NCI-H2107 (cell line): ENCODE results near the gene MAST2.
"Not testable (repeated sequence)": the region's sequence is repeated elsewhere in the genome, so short reads cannot be mapped to it uniquely, and the experiment has no call there.

ENCODE experiments used
- DNase-seq: peaks from one replicate; lab custom pipeline; 2025; lab: John Stamatoyannopoulos, UW

MAST2 gene

DNA sequence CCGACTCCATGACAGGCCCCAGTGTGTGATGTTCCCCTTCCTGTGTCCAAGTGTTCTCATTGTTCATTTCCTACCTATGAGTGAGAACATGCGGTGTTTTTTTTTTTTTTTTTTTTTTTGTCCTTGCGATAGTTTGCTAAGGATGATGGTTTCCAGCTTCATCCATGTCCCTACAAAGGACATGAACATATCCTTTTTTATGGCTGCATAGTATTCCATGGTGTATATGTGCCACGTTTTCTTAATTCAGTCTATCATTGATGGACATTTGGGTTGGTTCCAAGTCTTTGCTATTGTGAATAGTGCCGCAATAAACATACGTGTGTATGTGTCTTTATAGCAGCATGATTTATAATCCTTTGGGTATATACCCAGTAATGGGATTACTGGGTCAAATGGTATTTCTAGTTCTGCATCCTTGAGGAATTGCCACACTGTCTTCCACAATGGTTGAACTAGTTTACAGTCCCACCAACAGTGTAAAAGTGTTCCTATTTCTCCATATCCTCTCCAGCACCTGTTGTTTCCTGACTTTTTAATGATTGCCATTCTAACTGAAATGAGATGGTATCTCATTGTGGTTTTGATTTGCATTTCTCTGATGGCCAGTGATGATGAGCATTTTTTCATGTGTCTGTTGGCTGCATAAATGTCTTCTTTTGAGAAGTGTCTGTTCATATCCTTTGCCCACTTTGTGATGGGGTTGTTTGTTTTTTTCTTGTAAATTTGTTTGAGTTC, 54.5 kb downstream of the MAST2 start:
- DNase-seq = not testable (repeated sequence)

DNA sequence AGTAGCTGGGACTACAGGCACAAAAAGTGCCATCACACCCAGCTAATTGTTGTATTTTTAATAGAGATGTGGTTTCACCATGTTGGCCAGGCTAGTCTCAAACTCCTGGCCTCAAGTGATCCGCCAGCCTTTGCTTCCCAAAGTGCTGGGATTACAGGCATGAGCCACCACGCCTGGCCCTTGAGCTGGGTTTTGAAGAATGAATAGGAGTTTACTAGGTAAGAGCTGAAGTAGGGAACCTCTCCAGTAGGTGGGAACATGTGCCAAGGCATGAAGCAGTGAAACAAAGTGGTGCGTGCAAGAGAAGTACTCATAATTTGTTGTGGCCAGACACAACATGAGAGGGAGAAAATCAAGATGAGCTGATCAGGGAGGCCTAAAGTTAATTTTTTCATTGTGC, 55.8 kb downstream of the MAST2 start:
- no peak for DNase-seq

DNA sequence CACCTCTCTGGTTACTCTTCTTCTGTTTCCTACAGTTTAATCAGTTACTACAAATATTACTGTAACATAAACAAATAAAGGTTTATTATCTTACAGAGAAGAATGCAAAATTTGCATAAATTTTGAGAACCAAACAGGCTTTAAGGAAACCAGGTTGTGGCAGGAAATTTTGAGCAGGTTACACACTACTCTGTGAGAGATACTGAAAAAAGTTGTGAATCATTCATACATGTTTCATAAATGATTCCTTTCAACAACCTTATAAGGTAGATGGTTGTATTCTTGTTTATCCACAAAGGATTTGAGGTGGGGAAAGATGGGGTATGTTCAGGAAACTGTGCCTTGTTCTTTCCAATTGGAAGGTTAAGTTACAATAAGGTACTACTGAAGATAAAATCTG, 58.6 kb downstream of the MAST2 start:
- no peak for DNase-seq

DNA sequence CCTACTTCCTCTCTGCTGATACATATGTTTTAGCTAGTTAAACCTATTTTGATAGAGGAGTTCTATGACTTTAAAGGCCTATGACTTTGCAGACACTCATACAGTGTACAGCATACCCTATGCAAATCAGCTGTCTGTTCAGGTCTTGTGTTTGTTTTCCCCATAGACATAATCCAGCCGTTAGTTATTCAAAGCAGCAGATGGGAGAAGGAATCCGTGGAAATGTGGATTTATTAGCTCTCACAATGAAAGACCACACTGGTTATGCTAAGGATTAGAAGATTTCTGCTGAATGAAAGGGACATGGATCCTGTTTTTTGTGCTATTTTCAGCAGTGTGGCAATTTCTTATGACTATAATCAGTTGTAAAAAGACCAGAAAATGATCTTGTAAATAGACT, 59.8 kb downstream of the MAST2 start:
- DNase-seq = no peak

DNA sequence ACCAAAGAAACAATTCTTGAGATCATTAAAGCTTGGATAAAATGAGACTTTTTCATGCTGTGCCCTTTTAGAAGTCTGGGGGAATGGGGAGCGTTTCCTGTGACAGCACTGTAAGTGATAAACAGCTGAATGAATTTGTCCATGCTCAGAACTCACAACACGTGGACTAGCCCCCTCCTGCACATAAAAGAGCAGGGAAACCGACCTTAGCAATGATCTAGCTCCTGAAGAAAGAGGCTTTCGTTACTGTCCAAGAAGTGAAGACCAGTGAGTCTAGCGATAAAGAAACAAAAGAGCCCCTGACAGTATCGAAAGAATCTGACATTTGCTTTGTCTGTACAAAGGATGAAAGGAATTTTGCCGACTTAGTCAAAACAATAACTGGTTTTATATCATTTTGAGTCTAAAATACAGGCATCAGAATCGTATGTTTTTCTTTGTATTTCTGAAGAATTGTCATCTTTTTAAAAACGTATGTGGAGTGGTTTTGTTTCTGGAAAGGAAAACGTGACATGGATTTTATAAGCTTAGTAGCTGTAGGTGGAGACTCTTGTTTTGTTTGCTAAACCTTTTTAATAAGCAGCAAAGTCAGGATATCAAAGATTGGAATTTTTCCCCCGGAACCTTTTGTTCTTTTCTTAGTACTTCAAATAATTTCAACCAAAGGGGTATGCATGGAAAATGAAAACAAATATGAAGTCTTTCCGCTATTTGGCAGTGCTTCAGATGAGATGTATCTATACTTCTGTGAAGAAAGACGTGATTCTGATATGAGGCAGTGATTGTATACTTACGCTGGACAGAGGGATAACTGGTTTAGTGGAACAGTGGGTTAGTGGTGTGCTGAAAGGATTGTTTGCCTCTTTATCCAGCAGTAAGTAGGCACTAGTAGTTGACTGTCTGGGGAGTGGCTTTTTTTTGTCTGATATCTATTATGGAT, 61.0 kb downstream of the MAST2 start:
- no peak for DNase-seq

DNA sequence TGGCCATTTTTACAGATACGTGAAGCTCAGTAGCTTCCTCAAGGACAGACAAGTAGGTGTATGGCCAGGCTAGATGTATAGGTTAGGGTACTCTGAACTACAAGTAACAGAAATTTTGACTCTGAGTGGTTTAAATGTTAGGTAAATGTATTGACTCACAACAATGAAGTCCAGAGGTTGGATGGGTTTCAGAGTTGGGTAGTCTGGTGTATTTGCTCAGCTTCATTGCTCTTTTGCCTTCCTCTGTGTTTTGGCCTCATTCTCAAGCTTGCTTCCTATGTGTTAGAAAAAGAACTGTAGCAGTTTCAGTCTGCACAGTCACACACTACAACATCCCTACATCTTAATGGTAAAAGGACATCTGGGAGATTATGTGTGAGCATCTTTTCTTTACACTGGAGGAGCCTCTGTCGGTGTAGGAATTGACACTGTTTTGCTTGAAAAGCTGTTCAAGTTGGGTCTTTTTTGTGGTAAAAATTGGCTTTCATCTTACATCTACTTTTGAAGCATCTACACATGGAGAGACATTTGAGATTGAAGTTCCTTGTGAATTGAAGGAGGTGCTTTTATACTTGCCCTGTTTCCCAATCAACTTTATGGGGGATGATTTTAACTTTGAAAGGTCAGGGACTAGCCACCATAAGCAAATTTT, 64.4 kb downstream of the MAST2 start:
- DNase-seq = no peak

GRCh38 chr1:45868861-45869260, 65.4 kb downstream of the MAST2 start:
- DNase-seq = no peak

DNA sequence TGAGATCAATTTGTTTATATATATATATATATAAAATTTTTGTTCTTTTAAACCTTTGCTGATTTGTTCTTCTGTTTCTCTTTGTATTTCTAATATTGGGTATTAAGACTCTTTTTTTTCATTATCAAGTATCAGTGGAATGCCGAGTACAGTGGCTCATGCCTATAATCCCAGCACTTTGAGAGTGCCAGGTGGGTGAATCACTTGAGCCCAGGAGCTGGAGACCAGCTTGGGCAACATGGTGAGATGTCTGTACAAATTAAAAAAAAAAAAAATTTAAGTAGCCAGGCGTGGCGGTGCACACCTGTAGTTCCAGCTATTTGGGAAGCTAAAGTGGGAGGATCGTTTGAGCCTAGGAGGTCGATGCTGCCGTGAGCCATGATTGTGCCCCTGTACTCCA, 67.1 kb downstream of the MAST2 start:
- DNase-seq = no peak

DNA sequence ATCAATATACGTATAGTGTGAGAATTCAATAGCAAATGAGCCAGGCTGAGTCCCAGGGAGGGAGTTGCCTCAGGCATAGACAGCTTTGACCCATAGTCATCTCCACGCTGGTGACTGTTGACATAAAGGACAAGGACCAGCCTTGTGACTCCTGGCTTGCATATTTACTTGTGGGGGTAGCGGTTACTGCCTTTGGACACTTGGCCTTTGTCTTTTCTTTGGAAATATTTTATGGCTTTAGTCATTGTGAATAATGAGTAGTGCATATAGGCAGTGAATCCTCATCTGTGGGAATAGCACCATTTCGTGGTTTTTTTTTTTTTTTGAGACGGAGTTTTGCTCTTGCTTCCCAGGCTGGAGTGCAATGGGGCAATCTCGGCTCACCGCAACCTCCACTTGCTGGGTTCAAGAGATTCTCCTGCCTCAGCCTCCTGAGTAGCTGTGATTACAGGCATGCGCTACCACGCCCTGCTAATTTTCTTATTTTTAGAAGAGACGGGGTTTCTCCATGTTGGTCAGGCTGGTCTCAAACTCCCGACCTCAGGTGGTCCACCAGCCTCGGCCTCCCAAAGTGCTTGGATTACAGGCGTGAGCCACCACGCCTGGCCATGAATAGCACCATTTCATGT, 68.9 kb downstream of the MAST2 start:
- not testable (repeated sequence) for DNase-seq

DNA sequence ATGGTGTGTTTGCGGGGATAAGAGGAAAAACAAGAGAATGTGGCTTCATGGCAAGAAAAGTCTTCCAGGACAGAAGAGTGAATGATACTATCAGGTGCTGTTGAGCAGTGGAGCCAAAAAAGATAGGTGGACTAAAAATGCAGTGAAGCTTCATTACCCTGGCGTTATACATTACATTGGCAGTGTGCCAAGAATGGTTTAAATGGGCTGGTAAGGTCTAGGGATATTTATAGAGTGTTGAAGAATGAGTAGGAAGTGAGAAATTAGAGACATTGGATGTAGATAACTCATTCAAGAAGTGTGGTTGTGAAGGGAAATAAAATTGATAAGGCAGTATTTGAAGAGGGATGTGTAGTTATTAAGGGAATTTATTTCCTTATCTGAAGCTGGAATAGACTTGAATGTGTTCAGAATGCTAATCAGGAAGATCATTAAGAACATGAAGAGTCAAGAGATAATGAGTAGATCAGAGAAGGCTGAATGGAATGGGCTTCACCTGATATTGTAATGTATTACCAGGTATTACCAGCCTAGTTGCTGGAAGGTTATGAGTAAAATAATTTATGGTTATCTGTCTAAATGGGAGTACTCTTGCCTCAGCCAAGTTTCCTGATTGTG, 72.7 kb downstream of the MAST2 start:
- DNase-seq = no peak

GRCh38 chr1:45877264-45877663, 73.9 kb downstream of the MAST2 start:
- DNase-seq = no peak

DNA sequence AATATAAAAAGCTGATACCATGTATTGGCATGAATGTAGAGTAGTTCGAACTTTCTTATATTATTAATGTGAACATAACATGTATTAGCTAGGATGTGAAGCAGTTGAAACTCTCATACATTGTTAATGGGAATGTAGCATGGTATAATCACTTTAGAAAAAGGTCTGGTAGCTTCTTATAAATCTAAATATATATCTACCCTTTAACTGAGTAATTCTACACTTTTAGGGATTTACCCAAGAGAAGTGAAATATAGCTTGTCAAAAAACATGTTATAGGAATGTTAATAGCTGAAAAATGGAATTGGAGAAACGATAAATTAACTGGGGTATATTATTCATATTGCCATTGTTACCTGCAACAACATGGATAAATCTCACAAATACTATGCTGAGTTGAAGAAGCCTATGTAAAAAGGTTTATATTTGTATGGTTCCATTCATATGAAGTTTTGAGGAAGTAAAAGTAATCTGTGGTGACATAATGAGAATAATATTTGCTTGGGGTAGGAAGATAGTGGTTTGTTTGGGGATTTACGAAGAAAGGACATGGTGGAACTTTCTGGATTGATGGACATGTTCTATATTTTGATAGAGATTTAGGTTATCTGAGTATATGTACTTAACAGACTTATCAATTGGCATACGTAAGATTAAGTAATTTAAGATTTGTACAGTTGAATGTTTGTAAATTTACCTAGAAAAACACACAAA, 76.6 kb downstream of the MAST2 start:
- no peak for DNase-seq

- DNase-seq = no peak
These were observed 77.5 kb downstream of the MAST2 start for GRCh38 chr1:45880930-45881329.

DNA sequence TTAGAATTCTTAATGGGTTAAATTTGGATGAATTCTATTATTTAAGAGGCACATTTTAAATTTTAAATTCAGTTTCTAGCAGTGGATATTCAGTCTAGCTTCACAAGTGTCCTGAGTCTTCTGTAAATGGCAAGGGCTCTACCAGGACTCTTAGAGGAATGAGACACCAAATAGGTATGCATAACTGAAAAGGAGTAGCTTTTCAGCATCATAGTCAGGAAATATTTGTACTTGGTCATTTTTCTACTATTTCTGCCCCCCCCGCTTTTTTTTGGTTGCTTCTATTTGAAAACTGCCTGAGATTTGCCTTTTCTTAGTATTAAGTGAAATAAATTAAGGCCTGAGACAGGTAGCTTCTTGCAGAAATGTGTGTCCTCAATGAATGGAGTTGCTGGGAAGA, 80.2 kb downstream of the MAST2 start:
- DNase-seq = no peak

GRCh38 chr1:45884700-45885099, 81.3 kb downstream of the MAST2 start:
- DNase-seq = no peak

- no peak for DNase-seq
These were observed 82.8 kb downstream of the MAST2 start for GRCh38 chr1:45886229-45886628.

DNA sequence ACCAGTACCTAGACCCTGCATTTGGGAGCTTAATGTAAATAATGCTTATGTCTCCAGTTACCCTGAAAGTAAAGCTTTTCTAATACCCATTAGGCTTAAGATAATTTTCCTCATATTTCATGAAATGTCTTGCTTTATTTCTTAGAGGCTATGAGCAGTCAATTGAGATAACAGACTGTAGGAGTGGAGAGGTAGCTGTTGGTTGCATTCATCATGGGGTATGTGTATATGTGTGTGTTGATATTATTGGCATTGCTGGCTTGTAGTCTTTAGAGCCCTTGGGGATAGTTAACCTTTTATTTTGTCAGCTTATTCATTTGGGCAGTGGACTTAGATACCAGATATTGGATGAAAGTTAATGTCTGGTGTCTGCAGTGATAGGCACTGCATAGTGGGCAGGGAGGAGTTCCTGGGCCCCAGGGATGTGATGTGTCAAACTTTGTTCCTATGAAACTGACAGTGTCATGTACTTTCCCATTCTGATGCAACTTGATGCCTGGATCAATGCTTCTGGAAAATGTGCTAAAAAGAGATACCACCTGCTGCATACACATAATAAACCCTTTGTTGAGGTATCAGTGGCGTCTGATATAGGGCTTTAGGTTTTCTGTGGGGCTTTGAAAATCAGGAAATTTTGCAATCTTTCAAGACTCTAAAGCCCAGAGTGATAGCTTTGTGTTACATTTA, 83.9 kb downstream of the MAST2 start:
- DNase-seq = no peak

- no peak for DNase-seq
These were observed 86.7 kb downstream of the MAST2 start for GRCh38 chr1:45890078-45890477.

GRCh38 chr1:45891087-45891486, 87.7 kb downstream of the MAST2 start:
- no peak for DNase-seq

DNA sequence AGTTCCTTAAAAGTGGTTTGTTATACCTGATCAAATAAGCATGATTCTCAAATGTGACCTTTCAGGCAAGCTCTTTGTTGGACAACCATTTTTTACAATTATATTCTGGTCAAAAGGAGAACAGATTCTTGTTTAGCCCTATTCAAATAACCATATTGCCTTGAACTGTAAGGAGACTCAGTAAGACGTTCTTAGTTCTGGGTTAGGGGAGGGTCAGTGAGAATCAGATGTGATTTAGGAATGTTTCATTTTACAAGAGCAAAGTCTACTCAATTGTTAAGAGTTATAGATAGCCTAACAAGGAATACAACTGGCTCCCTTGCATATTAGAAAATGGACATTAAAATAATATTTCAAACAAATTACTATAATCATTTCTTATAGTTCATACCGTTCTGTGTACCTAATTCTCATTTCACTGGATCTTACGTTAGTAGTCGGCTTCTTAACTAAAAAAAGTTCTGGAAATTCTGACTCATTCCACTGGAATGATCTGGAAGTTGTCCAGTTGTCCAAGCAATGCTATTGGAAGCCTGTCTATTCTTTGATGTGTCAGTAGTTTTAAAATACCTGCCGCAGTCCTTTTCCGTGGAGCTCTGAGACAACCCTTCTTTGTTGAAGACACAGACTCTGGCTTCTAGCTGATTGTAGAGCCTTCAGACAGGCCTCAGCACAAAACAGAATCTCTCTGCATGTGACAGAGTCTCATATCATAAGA, 88.8 kb downstream of the MAST2 start:
- DNase-seq = no peak
